HepG2 (cell line): ENCODE measurements around the gene STH.
A peak's percentile ranks its signal among the peaks of the same experiment; 100 is the strongest.

ENCODE experiments used
- EZH2 ChIP-seq: conservative IDR thresholded peaks from 2 replicates; pipeline ENCODE4 v1.6.1; 2012; ENCODE audit warnings: mild to moderate bottlenecking, low read depth, low read length, moderate library complexity
- GABPA ChIP-seq, 2 experiments: IDR thresholded peaks; 2 replicates each; pipeline ENCODE4 v1.6.1; 2011 to 2016; ENCODE audit warnings: low read depth in 2 of 2, low read length in 1 of 2, missing biosample characterization in 1 of 2, missing genetic modification characterization in 1 of 2
- MAX ChIP-seq: IDR thresholded peaks from 2 replicates; pipeline ENCODE4 v1.6.1; 2012; ENCODE audit warnings: inconsistent platforms
- POLR2A ChIP-seq, 2 experiments: IDR thresholded peaks; 2 replicates each; pipeline ENCODE4 v1.6.1; 2011; ENCODE audit warnings: low read depth in 2 of 2, low read length in 2 of 2, mild to moderate bottlenecking in 1 of 2, moderate library complexity in 1 of 2; ENCODE audit not compliant: insufficient read depth in 1 of 2
- PREB ChIP-seq: sonication (generic); formaldehyde crosslinking; IDR thresholded peaks from 2 replicates; pipeline ENCODE4 v1.4.0; 2020; ENCODE audit warnings: missing genetic modification reagents
- TEAD3 ChIP-seq: optimal IDR thresholded peaks from 2 replicates; pipeline ENCODE3; 2016; ENCODE audit warnings: borderline replicate concordance
- YY1 ChIP-seq: IDR thresholded peaks from 2 replicates; pipeline ENCODE4 v1.6.1; 2011; ENCODE audit warnings: low read length, low read depth, moderate library complexity, mild to moderate bottlenecking; ENCODE audit not compliant: insufficient read depth, insufficient replicate concordance
- ZNF670 ChIP-seq: sonication (generic); formaldehyde crosslinking; IDR thresholded peaks from 2 replicates; pipeline ENCODE4 v1.8.0; 2022; ENCODE audit warnings: mild to moderate bottlenecking, missing genetic modification reagents, borderline replicate concordance
- TF ChIP-seq, protein P1 (sequence below): sonication (generic); formaldehyde crosslinking; IDR thresholded peaks from 2 replicates; pipeline ENCODE4 v1.4.0; 2020; ENCODE audit warnings: mild to moderate bottlenecking, missing genetic modification reagents
- TF ChIP-seq, protein P2 (sequence below): IDR thresholded peaks from 2 replicates; pipeline ENCODE4 v1.6.1; 2012; ENCODE audit warnings: low read depth, low read length, improper control_type of control experiment

- TF ChIP-seq GABPA (IDR thresholded peaks at IDR 0.05; ENCODE audit: low read depth, low read length) (no peak), GABPA (CRISPR knock-in tag; IDR thresholded peaks at IDR 0.05; ENCODE audit: low read depth) (no peak), MAX (no peak), YY1 (no peak), EZH2 (no peak), ZNF670 (CRISPR knock-in tag) (no peak), POLR2A (IDR thresholded peaks at IDR 0.05; ENCODE audit: insufficient read depth in 1 of 2, low read depth in 2 of 2, low read length in 2 of 2) (0 out of 4 replicates have a peak, but pooled peaks of 1 of the 2 experiments have one; percentile 29), TEAD3 (no peak), PREB (no peak)
- TF ChIP-seq, protein P1, sequence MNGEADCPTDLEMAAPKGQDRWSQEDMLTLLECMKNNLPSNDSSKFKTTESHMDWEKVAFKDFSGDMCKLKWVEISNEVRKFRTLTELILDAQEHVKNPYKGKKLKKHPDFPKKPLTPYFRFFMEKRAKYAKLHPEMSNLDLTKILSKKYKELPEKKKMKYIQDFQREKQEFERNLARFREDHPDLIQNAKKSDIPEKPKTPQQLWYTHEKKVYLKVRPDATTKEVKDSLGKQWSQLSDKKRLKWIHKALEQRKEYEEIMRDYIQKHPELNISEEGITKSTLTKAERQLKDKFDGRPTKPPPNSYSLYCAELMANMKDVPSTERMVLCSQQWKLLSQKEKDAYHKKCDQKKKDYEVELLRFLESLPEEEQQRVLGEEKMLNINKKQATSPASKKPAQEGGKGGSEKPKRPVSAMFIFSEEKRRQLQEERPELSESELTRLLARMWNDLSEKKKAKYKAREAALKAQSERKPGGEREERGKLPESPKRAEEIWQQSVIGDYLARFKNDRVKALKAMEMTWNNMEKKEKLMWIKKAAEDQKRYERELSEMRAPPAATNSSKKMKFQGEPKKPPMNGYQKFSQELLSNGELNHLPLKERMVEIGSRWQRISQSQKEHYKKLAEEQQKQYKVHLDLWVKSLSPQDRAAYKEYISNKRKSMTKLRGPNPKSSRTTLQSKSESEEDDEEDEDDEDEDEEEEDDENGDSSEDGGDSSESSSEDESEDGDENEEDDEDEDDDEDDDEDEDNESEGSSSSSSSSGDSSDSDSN (CRISPR knock-in tag): no peak
- TF ChIP-seq, protein P2, sequence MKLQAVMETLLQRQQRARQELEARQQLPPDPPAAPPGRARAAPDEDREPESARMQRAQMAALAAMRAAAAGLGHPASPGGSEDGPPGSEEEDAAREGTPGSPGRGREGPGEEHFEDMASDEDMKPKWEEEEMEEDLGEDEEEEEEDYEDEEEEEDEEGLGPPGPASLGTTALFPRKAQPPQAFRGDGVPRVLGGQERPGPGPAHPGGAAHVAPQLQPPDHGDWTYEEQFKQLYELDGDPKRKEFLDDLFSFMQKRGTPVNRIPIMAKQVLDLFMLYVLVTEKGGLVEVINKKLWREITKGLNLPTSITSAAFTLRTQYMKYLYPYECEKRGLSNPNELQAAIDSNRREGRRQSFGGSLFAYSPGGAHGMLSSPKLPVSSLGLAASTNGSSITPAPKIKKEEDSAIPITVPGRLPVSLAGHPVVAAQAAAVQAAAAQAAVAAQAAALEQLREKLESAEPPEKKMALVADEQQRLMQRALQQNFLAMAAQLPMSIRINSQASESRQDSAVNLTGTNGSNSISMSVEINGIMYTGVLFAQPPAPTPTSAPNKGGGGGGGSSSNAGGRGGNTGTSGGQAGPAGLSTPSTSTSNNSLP: no peak
These were observed 34.3 kb downstream of the STH start for GRCh38 chr17:46033392-46033791.
